NCI-H187 treated with DMSO at 0.1 percent for 48 hours (cell line): ENCODE measurements around the gene ESR2.
"Not testable (repeated sequence)": the region's sequence is repeated elsewhere in the genome, so short reads cannot be mapped to it uniquely, and the experiment has no call there.

ENCODE experiments used
- DNase-seq: peaks from one replicate; lab custom pipeline; 2025; lab: John Stamatoyannopoulos, UW

The ESR2 gene

GRCh38 chr14:64126548-64126947 lies 167.6 kb downstream of the ESR2 start:
- no peak for DNase-seq

- DNase-seq, result no peak
Measured at GRCh38 chr14:64125270-64125669, 168.9 kb downstream of the ESR2 start.

GRCh38 chr14:64123241-64123822 lies 170.8 kb downstream of the ESR2 start:
- no peak for DNase-seq

GRCh38 chr14:64119980-64120379 lies 174.2 kb downstream of the ESR2 start:
- DNase-seq, result no peak

GRCh38 chr14:64119500-64119899 lies 174.7 kb downstream of the ESR2 start:
- DNase-seq, result no peak

- DNase-seq, result no peak
Measured at GRCh38 chr14:64118892-64119291, 175.3 kb downstream of the ESR2 start.

GRCh38 chr14:64118403-64118742 lies 175.8 kb downstream of the ESR2 start:
- not testable (repeated sequence) for DNase-seq

- DNase-seq, result no peak
Measured at GRCh38 chr14:64117671-64118402, 176.3 kb downstream of the ESR2 start.

- no peak for DNase-seq
Measured at GRCh38 chr14:64115401-64115800, 178.8 kb downstream of the ESR2 start.

GRCh38 chr14:64114796-64115195 lies 179.4 kb downstream of the ESR2 start:
- DNase-seq, result no peak

- DNase-seq, result no peak
Measured at GRCh38 chr14:64114166-64114565, 180.0 kb downstream of the ESR2 start.

GRCh38 chr14:64112867-64113678 lies 181.1 kb downstream of the ESR2 start:
- no peak for DNase-seq

GRCh38 chr14:64110802-64111201 lies 183.4 kb downstream of the ESR2 start:
- no peak for DNase-seq

- no peak for DNase-seq
Measured at GRCh38 chr14:64109819-64110554, 184.2 kb downstream of the ESR2 start.

GRCh38 chr14:64107438-64107837 lies 186.7 kb downstream of the ESR2 start:
- DNase-seq, result no peak

- DNase-seq, result no peak
Measured at GRCh38 chr14:64098120-64098519, 196.1 kb downstream of the ESR2 start.

- DNase-seq, result no peak
Measured at GRCh38 chr14:64095620-64096019, 198.6 kb downstream of the ESR2 start.

- no peak for DNase-seq
Measured at GRCh38 chr14:64092940-64093339, 201.2 kb downstream of the ESR2 start.

- DNase-seq, result no peak
Measured at GRCh38 chr14:64092338-64092737, 201.8 kb downstream of the ESR2 start.

- DNase-seq, result no peak
Measured at GRCh38 chr14:64091217-64091616, 203.0 kb downstream of the ESR2 start.

GRCh38 chr14:64089920-64090319 lies 204.3 kb downstream of the ESR2 start:
- DNase-seq, result no peak

- DNase-seq, result no peak
Measured at GRCh38 chr14:64088647-64088964, 205.6 kb downstream of the ESR2 start.

- no peak for DNase-seq
Measured at GRCh38 chr14:64082837-64083236, 211.3 kb downstream of the ESR2 start.
